Measurements from ENCODE around the gene RAD18. TPM values are rescaled to one million over a fixed set of nuclear protein-coding genes. Genes with fewer than 3 reads are reported as not detected.

The RAD18 gene, protein sequence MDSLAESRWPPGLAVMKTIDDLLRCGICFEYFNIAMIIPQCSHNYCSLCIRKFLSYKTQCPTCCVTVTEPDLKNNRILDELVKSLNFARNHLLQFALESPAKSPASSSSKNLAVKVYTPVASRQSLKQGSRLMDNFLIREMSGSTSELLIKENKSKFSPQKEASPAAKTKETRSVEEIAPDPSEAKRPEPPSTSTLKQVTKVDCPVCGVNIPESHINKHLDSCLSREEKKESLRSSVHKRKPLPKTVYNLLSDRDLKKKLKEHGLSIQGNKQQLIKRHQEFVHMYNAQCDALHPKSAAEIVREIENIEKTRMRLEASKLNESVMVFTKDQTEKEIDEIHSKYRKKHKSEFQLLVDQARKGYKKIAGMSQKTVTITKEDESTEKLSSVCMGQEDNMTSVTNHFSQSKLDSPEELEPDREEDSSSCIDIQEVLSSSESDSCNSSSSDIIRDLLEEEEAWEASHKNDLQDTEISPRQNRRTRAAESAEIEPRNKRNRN
- 17.5 TPM for polyA plus RNA-seq (2012; ENCODE audit: missing spikeins)

DNA sequence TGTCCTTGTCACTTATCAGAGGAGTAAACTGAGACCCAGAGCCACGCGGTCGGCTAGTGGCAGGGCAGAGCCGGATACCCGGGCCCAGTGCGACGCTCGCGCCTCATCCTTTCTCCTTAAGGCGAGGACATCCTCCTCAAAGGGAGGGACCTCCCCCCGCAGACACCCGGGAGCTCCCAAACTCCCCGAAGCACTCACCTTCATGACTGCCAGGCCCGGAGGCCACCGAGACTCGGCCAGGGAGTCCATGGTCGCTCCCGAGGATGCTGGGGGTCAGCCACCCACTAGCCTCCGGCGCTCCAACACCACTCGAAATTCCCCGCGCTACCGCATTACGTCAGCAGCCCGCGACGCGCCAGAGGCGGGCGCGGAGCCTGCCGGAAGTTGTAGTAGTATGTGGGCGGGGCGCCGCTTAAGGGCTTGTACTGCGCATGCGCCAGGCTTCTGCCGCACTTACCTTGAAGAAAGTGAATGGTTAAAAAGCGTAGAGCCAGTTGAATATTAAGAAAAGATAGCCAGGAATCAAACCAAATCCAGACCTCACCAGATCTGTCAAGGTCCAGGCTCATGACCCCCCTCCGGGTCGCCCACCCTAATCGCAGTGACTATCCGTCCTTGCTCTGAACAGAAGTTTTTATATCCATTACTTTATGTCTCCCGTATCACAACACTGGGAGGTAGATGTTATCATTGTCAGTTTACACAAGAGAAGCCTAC, at the start of gene RAD18:
TSS of gene RAD18 (minus strand) at position 336 of the 717 bp plus-strand sequence. CDS start at position 249, 87 bp downstream.
- TF ChIP-seq POLR2AphosphoS5 (IDR thresholded peaks at IDR 0.05; ENCODE audit: low read depth, low read length) (peak; percentile 61; the same call in 1 of the 2 replicates), TAF1 (IDR thresholded peaks at IDR 0.05; ENCODE audit: borderline replicate concordance, low read depth, low read length) (no peak), POLR2A (IDR thresholded peaks at IDR 0.05; ENCODE audit: low read depth, low read length) (peak; percentile 70)
- FAIRE-seq (peak; percentile 96), DNase-seq (ENCODE audit: insufficient read length) (peak; percentile 69)

DNA sequence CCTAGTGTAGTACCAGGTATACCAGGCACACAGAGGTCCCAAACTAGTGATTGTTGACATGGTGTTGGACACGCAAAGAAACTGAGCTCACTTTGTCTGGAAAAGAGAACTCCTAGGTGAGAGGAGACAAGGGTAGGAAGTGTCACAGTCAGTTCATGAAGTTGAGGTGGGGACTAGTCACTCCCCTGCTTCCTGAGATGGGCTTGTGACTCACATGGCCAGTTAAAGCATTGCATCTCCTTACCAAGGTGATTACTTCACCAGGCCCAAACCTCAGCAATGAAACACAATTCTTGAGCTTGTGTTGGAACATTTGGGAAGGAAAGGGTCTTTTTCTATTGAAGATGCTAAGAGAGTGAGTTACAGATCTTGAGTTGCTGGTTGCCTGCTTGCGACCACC, 49.2 kb upstream of the RAD18 start:
- FAIRE-seq (no peak), DNase-seq (ENCODE audit: insufficient read length) (no peak)

DNA sequence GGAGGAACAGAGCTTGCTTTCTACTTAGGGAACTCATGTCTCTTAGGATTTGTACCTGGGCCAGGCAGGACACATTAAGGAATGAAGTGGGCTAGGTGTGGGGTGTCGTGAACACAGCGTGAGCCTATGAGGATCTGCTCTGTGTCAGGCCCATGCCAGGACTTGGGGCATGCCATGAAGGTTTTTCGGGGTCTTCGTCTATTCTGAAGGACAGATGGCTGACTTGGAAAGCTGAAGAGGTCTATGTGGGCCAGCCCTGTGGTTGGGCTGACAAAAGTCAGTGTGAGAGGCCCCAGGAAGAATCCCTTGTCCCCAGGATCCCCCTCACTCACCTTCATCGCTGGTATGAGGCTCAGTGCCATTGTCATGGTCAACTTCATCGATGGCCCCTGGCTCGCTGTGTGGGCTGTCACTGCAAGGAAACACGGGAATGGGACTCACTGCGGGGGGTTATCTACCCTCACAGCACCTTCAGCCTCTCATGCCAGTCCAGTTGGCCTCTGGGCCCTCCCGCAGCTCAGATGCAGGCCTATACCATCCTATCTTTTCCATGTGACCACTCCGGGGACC, 46.8 kb upstream of the RAD18 start:
- FAIRE-seq (no peak), DNase-seq (ENCODE audit: insufficient read length) (no peak)
- no peak for TF ChIP-seq POLR2AphosphoS5 (IDR thresholded peaks at IDR 0.05; ENCODE audit: low read depth, low read length)
- TF ChIP-seq TAF1 (IDR thresholded peaks at IDR 0.05; ENCODE audit: borderline replicate concordance, low read depth, low read length): no peak
- TF ChIP-seq POLR2A (IDR thresholded peaks at IDR 0.05; ENCODE audit: low read depth, low read length): no peak

More for the DNA sequence above, 49.2 kb upstream of the RAD18 start:
- TF ChIP-seq TAF1 (IDR thresholded peaks at IDR 0.05; ENCODE audit: borderline replicate concordance, low read depth, low read length) (no peak), POLR2A (IDR thresholded peaks at IDR 0.05; ENCODE audit: low read depth, low read length) (no peak), POLR2AphosphoS5 (IDR thresholded peaks at IDR 0.05; ENCODE audit: low read depth, low read length) (no peak)

DNA sequence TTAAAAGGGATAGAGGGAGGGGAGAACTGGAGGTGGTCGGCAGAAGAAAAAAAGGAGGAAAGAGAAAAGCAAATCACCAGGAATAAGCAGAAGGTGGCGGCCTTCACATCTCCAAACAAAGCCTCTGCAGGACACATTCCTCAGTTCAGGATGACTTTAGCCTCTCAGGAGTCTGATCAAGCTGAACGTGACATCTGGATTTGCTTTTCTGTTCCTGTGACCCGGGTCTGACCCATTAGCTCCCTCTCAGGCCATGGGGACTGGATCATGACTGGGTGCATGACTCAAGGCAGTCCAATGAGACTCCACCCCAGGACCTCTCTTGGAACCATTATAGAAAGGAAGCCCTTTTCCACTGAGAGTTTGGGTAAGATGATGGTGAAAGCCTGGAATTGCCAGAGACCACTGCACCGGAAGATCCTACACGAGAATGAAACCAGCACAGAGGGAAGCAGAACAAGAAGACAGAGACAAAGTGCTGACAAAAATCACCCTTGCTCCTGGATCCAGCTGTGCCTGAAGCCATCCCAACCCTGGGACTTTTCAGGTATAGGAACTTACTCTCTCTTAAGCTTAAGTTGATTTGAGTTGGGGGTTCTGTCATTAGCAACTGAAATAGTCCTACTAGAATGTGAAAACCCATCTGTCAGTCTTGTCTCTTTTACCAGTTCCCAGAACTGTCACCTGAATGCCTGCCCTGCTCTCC, 45.4 kb upstream of the RAD18 start:
- no peak for TF ChIP-seq POLR2AphosphoS5 (IDR thresholded peaks at IDR 0.05; ENCODE audit: low read depth, low read length)
- TF ChIP-seq POLR2A (IDR thresholded peaks at IDR 0.05; ENCODE audit: low read depth, low read length): no peak
- TF ChIP-seq TAF1 (IDR thresholded peaks at IDR 0.05; ENCODE audit: borderline replicate concordance, low read depth, low read length): no peak
- no peak for FAIRE-seq
- DNase-seq (ENCODE audit: insufficient read length): no peak

DNA sequence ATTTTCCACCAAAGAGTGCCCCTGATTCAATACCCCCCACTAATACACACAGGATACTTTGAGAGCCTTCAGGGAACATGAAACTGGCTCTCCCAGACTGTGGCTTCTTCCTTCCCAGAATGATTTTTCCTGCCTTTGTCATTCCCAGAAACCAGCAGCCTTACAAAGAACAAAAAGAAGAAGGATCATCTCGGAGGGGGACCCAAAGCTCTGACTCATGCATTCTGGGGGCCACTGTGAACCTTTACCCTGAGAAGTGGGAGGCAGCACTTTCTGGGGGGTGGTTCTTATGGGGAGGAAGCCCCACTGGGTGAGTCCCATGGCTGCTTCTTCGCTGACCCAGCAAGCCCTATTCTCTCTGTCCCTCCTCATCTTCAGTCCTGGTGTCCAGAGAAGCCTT, 44.7 kb upstream of the RAD18 start:
- DNase-seq (ENCODE audit: insufficient read length): no peak
- FAIRE-seq: no peak
- TF ChIP-seq POLR2AphosphoS5 (IDR thresholded peaks at IDR 0.05; ENCODE audit: low read depth, low read length): no peak
- TF ChIP-seq POLR2A (IDR thresholded peaks at IDR 0.05; ENCODE audit: low read depth, low read length): no peak
- TF ChIP-seq TAF1 (IDR thresholded peaks at IDR 0.05; ENCODE audit: borderline replicate concordance, low read depth, low read length): no peak

DNA sequence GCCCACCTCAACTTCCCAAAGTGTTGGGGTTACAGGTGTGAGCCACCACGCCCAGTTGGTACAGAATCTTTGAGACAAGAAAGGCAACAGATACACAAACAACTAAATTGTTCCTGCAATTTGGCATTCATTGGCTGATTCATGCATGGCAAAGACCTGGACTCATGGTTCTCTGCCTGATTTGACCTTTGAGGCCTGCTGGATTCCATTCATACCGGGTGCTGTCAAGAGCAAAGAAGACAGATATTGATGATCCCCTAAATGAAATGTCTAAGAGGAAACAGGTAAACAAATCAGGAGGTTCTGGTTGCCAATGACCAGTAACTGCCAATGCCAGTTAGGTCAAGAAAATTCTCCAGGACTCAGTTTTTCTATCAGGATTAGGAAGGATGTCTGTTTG, 43.9 kb upstream of the RAD18 start:
- FAIRE-seq: no peak
- no peak for DNase-seq (ENCODE audit: insufficient read length)
- no peak for TF ChIP-seq TAF1 (IDR thresholded peaks at IDR 0.05; ENCODE audit: borderline replicate concordance, low read depth, low read length)
- TF ChIP-seq POLR2AphosphoS5 (IDR thresholded peaks at IDR 0.05; ENCODE audit: low read depth, low read length): no peak
- TF ChIP-seq POLR2A (IDR thresholded peaks at IDR 0.05; ENCODE audit: low read depth, low read length): no peak

DNA sequence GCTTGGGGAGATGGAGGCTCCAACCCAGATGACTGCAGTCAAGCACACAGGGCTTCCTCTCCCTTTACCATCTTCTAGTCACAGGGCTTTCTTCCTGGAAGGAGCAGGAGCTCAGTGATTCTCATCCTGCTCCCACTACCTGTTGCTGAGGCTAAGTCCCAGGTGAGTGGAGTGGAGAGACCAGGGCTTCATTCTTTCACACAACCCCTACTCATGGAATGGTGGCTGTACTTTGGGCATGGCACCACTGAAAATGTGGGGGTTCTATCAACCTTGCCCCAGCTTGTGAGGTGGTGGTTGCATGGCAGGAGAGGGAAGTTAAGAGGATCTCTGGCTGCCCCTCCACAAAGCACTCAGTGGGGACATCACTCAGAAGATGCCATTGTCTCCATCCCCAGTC, 36.8 kb upstream of the RAD18 start:
- DNase-seq (ENCODE audit: insufficient read length): no peak
- no peak for FAIRE-seq
- TF ChIP-seq TAF1 (IDR thresholded peaks at IDR 0.05; ENCODE audit: borderline replicate concordance, low read depth, low read length): no peak
- no peak for TF ChIP-seq POLR2AphosphoS5 (IDR thresholded peaks at IDR 0.05; ENCODE audit: low read depth, low read length)
- no peak for TF ChIP-seq POLR2A (IDR thresholded peaks at IDR 0.05; ENCODE audit: low read depth, low read length)

DNA sequence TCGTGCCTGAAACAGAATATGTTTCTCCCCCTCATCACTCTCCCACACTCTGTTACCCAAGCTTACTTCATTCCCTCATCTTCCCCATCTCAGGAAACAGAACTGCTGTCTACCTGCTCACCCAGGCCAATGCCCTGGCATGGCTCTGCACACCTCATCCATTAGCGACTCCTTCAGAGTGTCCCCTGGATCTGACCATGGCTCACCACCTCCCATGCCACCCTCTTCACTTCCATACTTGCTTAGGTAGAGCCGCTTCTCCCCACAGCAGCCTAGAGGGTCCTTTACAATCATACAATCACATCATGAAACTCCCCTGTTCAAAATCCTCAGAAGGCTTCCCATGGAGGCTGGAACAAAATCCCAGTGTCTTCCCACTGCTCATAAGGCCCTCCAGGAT, 33.9 kb upstream of the RAD18 start:
- FAIRE-seq: no peak
- TF ChIP-seq POLR2A (IDR thresholded peaks at IDR 0.05; ENCODE audit: low read depth, low read length) (no peak), TAF1 (IDR thresholded peaks at IDR 0.05; ENCODE audit: borderline replicate concordance, low read depth, low read length) (no peak), POLR2AphosphoS5 (IDR thresholded peaks at IDR 0.05; ENCODE audit: low read depth, low read length) (no peak)
- no peak for DNase-seq (ENCODE audit: insufficient read length)

DNA sequence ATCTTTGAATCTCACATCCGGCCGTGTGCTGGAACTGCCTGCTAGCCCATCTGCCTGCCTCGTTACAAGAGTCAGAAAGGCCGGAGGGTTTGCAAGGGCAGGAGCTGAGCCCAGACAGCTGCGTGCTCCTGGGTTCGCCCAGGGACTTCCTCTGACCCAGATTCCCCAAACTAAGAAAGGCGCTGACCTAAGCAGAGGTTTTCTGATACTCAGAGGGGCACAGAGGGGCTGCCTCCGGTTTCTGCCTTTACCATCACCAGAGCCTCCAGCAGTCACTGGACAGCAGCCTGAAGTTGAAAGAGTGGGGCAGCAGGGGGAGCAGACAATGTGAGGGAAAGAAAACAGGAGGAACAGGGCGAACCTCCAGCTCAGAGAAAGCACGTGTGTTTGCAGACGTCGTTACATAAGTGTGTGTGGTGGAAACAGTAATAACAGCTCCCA, 33.4 kb upstream of the RAD18 start:
- TF ChIP-seq TAF1 (IDR thresholded peaks at IDR 0.05; ENCODE audit: borderline replicate concordance, low read depth, low read length) (no peak), POLR2AphosphoS5 (IDR thresholded peaks at IDR 0.05; ENCODE audit: low read depth, low read length) (no peak), POLR2A (IDR thresholded peaks at IDR 0.05; ENCODE audit: low read depth, low read length) (no peak)
- no peak for DNase-seq (ENCODE audit: insufficient read length)
- no peak for FAIRE-seq

DNA sequence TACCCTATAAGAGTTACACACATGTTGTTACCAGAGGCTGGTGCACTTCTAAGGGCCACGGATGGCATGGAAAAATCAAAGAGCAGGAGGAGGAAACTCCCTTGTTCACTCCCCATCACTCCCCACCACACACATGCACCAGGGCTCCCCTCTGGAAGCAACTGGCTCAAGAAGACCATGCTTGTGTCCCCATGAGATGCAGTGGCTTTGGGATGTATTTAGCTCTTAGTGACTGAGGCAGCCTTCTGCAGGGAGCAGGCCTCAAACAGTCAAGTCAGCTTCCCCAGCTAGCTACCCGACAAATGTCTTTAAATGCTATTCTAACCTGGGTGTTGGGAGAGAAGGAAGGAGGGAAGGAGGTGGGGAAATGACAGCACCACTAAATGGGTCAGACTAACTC, 32.9 kb upstream of the RAD18 start:
- no peak for DNase-seq (ENCODE audit: insufficient read length)
- FAIRE-seq: no peak
- TF ChIP-seq POLR2AphosphoS5 (IDR thresholded peaks at IDR 0.05; ENCODE audit: low read depth, low read length): no peak
- TF ChIP-seq POLR2A (IDR thresholded peaks at IDR 0.05; ENCODE audit: low read depth, low read length): no peak
- no peak for TF ChIP-seq TAF1 (IDR thresholded peaks at IDR 0.05; ENCODE audit: borderline replicate concordance, low read depth, low read length)

DNA sequence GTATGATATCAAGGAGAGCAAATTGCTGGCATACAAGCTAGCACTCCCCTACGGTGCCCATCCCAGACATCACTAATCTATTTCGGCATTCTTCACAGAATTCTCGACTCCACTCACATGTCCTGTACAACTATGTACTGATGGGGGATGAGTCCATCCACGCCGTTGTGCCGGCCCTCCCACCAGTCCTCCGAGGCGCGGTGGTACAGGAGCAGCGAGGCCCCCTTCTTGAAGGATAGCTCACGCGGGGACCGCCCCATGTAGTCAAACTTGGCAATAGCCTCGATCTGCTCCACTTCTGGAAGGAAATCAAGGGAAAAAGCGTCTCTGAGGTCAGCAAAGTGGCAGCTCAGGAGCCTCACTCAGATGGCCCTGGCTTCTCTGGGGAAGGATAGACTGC, 31.0 kb upstream of the RAD18 start:
- no peak for DNase-seq (ENCODE audit: insufficient read length)
- no peak for FAIRE-seq
- no peak for TF ChIP-seq POLR2A (IDR thresholded peaks at IDR 0.05; ENCODE audit: low read depth, low read length)
- TF ChIP-seq TAF1 (IDR thresholded peaks at IDR 0.05; ENCODE audit: borderline replicate concordance, low read depth, low read length): no peak
- TF ChIP-seq POLR2AphosphoS5 (IDR thresholded peaks at IDR 0.05; ENCODE audit: low read depth, low read length): no peak
